Measurements from ENCODE around the gene OXCT1. TPM values are rescaled to one million over a fixed set of nuclear protein-coding genes. Genes with fewer than 3 reads are reported as not detected.

Gene OXCT1
- total and polyA plus RNA-seq, 9 of the 15 experiments (the other 6 are each of a cell fraction or from before 2014, with no cell fraction given), result 24.7 to 61.2 (median 41.9) TPM

DNA sequence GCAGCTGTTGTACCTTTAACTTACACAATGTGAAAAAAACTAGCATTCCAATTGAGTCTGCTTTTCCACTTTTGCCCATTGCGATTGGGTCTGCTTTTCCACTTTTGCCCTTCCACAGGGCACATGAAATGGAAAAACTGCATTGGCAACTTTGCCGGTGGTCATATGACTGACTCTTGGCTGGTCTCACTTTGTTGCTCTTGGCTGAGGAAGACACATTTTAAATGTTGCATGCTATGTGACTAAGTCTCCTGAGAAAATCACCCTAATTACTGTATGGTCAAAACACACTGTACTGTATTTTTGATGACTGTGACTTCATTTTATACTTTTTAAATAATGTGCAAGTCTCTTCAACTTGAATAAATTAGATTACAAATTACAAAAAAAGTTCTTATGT lies 1.6 kb upstream of the OXCT1 start:
- no peaks in the 10 kb centered on the region for H4K20me1 ChIP-seq (replicated peaks; ENCODE audit: control insufficient read depth, insufficient read depth, low read length)
- H3K4me1 ChIP-seq (replicated peaks in 1 of 2; ENCODE audit: control insufficient read depth in 2 of 2, insufficient read depth in 2 of 2, low read length in 2 of 2), result peaks cover 14 to 16% of the 10 kb centered on the region in 2 experiments; a peak in 4 of 5 replicates
- WGBS (ENCODE audit: insufficient coverage, low coverage, missing lambda C conversion rate), result 51% methylated on average over 2 of the region's 2 CpGs
- peaks cover 4% of the 10 kb centered on the region; the same call in 1 of the 3 replicates for H3K36me3 ChIP-seq (ENCODE audit: control insufficient read depth, insufficient read depth, low read length)
- FAIRE-seq (peak; percentile 55), ATAC-seq (no peak), DNase-seq (ENCODE audit: extremely low read depth in 1 of 4, low spot score in 3 of 4) (no peak)
- ChIA-PET POLR2A (interaction anchor here (0.7 kb wide), 1 partner anchor 22 kb away, joined by 3 read pairs; no protein-coding TSS in a partner anchor), CTCF (ENCODE audit: low intra/inter-chr PET ratio) (no interaction called here)
- no TSS peak for BruUV-seq (replicated peaks)
- in situ Hi-C loops (cut with MboI), result loop anchor here (25.0 kb wide), 2 partner anchors 715 to 890 kb away; partner anchors contain the start of gene CCDC152
- H3K9me1 ChIP-seq (ENCODE audit: control insufficient read depth, insufficient read depth, low read length), result no peaks in the 10 kb centered on the region
- H3K4me3 ChIP-seq, result no peak overlapping the region
- no peak overlapping the region for H3K9ac ChIP-seq (ENCODE audit: insufficient read depth in 1 of 2, low read depth in 2 of 2, low read length in 2 of 2)
- no peaks in the 10 kb centered on the region for H3K27me3 ChIP-seq (ENCODE audit: control insufficient read depth in 2 of 2, insufficient read depth in 2 of 2, low read length in 2 of 2)
- intact Hi-C loops (cut with micrococcal nuclease), result no loop called here
- no peak overlapping the region for H3K4me2 ChIP-seq (ENCODE audit: insufficient read depth, low read length)
- H3K27ac ChIP-seq (ENCODE audit: extremely low read depth, low read depth, low read length), result no peak overlapping the region
- H3K9me3 ChIP-seq (replicated peaks; ENCODE audit: control insufficient read depth, insufficient read depth, low read depth, low read length), result no peaks in the 10 kb centered on the region
- no peak overlapping the region for H2AFZ ChIP-seq (ENCODE audit: low read depth, low read length)
- peaks cover 31% of the 10 kb centered on the region for H3K79me2 ChIP-seq (ENCODE audit: control insufficient read depth, insufficient read depth, low read length)
- TF ChIP-seq MED1 (CRISPR knock-in tag; IDR thresholded peaks at IDR 0.05; ENCODE audit: borderline replicate concordance) (no peak), ZNF668 (CRISPR knock-in tag; IDR thresholded peaks at IDR 0.05) (no peak), NFIX (CRISPR knock-in tag; IDR thresholded peaks at IDR 0.05; ENCODE audit: low read depth) (no peak), FOXA1 (IDR thresholded peaks at IDR 0.05; ENCODE audit: borderline replicate concordance) (no peak), TARDBP (IDR thresholded peaks at IDR 0.05) (no peak), ELF4 (CRISPR knock-in tag; IDR thresholded peaks at IDR 0.05) (no peak), NR2F6 (CRISPR knock-in tag; IDR thresholded peaks at IDR 0.05) (no peak), TRIM25 (IDR thresholded peaks at IDR 0.05; ENCODE audit: borderline replicate concordance) (no peak), KHSRP (IDR thresholded peaks at IDR 0.05) (no peak), HNRNPUL1 (IDR thresholded peaks at IDR 0.05; ENCODE audit: low read length) (no peak), FOXJ3 (CRISPR knock-in tag; IDR thresholded peaks at IDR 0.05) (no peak), PYGO2 (tag; IDR thresholded peaks at IDR 0.05) (no peak), TCFL5 (CRISPR knock-in tag; conservative IDR thresholded peaks at IDR 0.05) (no peak)
- TF ChIP-seq, protein P1, sequence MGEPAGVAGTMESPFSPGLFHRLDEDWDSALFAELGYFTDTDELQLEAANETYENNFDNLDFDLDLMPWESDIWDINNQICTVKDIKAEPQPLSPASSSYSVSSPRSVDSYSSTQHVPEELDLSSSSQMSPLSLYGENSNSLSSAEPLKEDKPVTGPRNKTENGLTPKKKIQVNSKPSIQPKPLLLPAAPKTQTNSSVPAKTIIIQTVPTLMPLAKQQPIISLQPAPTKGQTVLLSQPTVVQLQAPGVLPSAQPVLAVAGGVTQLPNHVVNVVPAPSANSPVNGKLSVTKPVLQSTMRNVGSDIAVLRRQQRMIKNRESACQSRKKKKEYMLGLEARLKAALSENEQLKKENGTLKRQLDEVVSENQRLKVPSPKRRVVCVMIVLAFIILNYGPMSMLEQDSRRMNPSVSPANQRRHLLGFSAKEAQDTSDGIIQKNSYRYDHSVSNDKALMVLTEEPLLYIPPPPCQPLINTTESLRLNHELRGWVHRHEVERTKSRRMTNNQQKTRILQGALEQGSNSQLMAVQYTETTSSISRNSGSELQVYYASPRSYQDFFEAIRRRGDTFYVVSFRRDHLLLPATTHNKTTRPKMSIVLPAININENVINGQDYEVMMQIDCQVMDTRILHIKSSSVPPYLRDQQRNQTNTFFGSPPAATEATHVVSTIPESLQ (CRISPR knock-in tag; IDR thresholded peaks at IDR 0.05), result no peak
- TF ChIP-seq, protein P2, sequence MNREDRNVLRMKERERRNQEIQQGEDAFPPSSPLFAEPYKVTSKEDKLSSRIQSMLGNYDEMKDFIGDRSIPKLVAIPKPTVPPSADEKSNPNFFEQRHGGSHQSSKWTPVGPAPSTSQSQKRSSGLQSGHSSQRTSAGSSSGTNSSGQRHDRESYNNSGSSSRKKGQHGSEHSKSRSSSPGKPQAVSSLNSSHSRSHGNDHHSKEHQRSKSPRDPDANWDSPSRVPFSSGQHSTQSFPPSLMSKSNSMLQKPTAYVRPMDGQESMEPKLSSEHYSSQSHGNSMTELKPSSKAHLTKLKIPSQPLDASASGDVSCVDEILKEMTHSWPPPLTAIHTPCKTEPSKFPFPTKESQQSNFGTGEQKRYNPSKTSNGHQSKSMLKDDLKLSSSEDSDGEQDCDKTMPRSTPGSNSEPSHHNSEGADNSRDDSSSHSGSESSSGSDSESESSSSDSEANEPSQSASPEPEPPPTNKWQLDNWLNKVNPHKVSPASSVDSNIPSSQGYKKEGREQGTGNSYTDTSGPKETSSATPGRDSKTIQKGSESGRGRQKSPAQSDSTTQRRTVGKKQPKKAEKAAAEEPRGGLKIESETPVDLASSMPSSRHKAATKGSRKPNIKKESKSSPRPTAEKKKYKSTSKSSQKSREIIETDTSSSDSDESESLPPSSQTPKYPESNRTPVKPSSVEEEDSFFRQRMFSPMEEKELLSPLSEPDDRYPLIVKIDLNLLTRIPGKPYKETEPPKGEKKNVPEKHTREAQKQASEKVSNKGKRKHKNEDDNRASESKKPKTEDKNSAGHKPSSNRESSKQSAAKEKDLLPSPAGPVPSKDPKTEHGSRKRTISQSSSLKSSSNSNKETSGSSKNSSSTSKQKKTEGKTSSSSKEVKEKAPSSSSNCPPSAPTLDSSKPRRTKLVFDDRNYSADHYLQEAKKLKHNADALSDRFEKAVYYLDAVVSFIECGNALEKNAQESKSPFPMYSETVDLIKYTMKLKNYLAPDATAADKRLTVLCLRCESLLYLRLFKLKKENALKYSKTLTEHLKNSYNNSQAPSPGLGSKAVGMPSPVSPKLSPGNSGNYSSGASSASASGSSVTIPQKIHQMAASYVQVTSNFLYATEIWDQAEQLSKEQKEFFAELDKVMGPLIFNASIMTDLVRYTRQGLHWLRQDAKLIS (CRISPR knock-in tag; IDR thresholded peaks at IDR 0.05), result no peak
- TF ChIP-seq, protein P3, sequence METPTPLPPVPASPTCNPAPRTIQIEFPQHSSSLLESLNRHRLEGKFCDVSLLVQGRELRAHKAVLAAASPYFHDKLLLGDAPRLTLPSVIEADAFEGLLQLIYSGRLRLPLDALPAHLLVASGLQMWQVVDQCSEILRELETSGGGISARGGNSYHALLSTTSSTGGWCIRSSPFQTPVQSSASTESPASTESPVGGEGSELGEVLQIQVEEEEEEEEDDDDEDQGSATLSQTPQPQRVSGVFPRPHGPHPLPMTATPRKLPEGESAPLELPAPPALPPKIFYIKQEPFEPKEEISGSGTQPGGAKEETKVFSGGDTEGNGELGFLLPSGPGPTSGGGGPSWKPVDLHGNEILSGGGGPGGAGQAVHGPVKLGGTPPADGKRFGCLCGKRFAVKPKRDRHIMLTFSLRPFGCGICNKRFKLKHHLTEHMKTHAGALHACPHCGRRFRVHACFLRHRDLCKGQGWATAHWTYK (CRISPR knock-in tag; IDR thresholded peaks at IDR 0.05), result no peak

Data from K562 (cell line).